GM18508 (cell line): ENCODE results near the gene IWS1.
"Not testable (repeated sequence)": the region's sequence is repeated elsewhere in the genome, so short reads cannot be mapped to it uniquely, and the experiment has no call there.

Source experiments
- ATAC-seq: cut with Tn5 transposase; IDR thresholded peaks from one replicate; pipeline ENCODE4 v1.9.1; 2021; ENCODE audit warnings: moderate number of reproducible peaks; ENCODE audit not compliant: insufficient read depth, unreplicated experiment

Gene IWS1

DNA sequence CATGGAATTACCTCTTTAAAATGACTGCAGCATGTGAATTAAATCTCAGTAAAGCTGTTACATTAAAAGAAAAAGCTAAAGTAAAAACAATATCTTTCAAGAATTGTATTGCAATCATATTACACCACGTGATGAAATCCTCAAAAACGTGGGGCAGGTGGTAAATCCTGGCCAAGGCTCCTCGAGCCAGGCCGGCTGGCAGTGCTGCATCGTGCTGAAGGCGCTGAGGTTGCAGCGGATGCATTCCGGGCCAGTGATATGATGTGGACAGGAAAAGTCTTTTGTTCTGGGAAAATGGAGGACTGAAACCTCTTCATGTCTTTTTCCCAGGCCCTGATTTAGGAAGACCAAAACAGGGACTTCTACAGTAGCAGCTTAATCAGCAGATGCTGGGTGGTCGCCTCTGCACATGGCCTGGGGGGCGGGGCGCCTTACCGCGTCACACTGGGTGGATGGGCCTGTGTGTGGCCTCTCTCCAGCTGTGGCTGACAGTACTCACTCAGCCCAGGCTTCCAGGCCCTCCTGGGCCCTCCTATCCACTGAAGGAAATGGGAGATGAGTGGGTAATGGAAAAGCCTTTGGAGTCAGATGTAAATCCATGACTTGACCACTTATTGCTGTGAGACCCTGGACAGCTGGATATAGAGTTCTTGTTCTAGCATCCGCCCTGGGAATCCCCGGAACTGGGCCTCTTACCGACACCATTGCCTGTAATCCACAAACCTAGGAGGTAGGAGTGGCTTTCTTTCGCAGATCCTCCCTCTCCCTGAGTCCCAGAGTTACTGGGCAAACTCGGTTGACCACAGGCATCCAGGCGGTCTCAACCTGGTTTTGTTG lies 62.9 kb downstream of the IWS1 start:
- no peak for ATAC-seq

DNA sequence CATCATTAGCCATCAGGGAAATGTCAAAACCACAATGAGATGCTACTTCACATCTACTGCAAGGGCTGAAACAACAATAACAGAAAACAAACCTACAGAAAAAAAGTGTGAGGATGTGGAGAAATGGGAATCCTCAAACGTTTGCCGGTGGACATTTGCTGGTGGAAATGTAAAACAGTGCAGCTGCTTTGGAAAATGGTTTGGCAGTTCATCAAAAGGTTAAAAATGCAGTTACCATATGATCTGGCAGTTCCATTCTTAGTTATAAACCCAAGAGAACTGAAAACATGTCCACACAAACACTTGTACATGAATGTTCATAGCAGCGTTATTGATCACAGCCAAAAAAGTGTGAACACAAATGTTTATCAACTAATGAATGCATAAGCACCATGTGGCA lies 63.8 kb downstream of the IWS1 start:
- no peak for ATAC-seq

DNA sequence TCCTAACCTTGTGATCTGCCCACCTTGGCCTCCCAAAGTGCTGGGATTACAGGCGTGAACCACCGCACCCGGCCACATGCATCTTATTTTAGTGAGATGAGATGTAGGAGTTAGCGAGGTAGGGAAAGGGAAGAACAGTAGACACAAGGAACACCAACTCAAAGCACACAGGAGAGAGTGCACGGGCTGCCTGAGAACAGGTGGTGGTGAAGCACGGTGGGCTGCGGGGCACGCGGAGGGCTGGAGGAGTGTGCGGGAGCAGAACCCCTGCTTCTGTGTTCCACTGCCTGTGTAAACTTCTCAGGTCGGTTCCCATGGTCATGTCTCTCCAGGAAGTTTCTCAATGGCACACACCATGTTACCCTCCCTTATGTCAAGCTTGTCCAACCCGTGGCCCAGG lies 69.3 kb downstream of the IWS1 start:
- no peak for ATAC-seq

DNA sequence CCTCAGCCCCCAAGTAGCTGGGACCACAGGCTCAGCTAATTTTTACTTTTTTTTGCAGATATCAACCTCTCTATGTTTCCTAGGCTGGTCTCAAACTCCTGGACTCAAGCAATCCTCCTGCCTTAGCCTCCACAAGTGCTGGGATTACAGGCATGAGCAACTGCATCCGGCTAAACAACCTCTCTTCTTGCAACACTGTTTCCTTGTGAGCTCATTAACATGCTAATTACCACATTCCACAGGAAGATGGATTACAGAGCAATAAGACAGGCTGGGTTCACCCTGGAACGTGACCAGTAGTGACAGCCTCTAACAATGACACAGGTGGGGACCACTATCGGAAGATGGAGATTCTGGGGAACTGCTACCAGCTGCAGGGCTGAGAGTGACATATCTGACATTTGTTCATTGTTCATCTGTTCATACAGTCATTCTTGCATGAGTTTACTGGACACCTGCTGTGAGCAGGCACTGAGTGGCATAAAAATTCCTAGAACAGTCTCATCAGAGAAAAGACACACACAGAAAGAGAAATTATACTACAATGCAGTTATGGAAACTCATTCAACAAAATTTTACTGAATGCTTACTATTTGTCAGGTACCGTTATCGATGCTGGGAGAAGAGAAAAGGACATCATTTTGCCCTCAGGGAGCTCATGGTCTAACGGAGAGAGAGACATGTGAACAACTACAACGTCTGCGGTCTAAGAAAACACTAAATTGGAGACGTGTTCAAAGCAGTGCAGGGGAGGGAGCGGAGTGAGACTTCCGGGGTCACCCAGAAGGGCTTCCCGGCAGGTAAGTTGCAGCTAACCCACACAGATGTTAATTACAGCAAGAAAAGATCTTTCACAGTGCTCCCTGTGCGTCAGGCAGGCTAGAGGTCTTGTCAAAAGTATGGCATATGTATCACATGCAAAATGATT lies 70.5 kb downstream of the IWS1 start:
- ATAC-seq = no peak

DNA sequence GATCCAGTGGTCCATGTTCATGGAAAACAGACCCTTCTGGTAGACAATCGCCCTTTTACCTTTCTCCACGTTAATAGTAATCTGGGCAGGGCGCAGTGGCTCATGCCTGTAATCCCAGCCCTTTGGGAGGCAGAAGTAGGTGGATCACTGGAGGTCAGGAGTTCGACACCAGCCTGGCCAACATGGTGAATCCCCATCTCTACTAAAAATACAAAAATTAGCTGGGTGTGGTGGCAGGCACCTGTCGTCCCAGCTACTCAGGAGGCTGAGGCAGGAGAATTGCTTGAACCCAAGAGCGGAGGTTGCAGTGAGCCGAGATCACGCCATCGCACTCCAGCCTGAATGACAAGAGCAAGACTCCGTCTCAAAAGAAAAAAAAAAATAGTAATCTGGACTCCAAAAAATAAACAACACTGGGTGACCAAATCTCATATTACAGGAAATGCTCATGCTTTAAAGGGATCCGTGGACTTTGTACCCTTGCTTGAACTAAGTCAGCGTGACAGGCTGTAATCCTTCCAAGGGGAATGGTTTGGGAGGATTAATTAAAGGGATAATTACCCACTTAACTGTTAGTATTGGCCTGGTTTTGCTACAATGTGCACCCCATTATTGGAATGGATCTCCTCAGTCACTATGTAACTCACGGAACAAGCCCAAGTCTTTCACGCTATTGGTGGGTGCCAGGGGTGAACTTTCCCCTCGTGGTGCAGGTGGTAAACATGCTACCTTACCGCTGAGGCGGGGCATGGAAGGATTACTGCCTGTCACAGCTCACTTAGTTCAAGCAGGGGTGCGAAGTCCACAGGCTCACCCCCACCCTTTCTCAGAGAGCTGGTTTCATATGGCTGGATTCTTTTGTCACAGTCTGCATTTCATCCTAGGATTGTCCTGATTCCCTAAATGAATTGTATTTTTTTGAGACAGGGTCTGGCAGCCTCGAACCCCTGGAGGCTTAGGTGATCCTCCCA lies 71.4 kb downstream of the IWS1 start:
- no peak for ATAC-seq

DNA sequence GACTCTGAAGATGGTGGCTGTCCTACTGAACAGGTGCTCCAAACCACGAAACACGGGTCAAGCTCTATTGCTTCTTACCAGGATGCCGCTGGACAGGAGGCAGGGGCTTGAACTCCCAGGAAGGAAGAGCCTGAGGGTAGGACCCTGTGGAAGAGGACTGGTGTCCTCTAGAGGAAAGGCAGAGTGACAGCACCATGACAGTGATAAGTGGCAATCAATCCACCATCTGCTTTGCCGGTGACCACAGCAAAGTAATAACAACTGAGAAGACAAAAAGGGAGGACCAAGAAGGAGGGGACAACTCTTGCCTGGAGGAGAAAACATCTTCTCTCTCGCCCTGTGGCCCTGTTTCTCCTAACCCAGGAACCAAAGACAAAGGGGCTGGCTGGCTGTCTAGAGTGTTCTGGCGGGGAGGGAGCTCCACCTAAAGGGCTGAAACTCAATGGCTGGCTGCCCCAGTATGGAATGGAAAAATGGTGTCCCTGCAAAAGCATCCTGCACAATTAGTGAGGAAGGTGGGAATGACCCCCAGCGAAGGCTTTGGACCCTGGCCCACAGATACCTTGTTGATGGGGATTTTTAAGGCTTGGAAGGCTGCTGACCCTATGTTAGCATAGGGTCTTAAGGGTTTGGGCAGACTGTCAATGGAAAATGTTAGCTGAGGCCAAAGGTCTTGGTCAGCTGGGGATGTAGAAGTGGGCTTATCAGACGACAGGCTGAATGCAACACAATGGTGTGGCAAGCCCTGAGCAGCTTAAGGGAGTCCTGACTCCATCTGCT lies 72.7 kb downstream of the IWS1 start:
- ATAC-seq = no peak

DNA sequence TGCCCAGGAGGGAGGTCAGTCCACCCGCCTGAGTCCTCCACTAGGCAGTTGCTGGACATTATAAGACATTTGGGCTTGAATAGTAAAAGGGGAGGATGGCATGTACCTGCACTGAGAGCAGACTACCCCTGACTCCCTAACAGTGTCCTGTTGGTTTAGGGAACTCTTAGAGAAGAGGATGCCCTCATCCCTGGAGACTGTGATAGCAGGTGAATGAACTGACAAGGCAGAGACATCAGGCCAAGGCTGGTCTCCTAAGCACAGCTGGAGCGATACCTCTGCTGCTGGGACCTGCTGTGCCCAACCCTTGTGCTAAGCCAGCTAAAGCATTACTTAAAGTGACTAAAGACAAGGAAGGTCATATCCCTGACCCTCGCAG lies 73.3 kb downstream of the IWS1 start:
- ATAC-seq = no peak

DNA sequence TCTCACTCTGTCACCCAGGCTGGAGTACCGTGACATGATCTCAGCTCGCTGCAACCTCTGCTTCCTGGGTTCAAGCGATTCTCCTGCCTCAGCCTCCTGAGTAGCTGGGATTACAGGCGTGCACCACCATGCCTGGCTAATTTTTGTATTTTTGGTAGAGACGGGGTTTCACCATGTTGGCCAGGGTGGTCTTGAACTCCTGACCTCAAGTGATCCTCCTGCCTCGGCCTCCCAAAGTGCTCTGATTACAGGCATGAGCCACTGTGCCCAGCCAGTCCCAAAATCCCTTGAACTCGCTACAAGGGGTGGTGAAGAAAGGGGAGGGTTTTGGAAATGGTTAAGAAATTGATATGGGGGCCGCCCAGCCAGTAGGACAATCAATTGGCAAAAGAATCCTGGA lies 73.9 kb downstream of the IWS1 start:
- not testable (repeated sequence) for ATAC-seq

DNA sequence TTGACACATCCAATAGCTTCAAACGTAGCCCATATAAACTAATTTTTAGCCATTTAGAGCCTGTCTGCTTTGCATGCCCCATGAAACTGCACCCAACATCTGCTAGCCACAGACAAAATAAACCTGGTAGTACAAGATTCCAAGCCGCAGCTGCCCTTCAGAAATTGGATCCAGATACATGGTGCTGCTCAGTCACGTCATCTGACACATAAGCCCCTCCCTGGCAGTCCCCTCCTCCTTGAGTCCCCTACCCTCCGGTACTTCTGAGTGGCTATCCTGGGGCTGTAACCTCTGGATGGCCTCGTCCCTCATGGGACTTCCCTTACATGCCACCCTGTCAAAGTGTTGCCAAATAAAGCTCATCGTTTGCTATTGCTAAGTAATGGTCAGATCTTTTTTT lies 74.3 kb downstream of the IWS1 start:
- no peak for ATAC-seq

DNA sequence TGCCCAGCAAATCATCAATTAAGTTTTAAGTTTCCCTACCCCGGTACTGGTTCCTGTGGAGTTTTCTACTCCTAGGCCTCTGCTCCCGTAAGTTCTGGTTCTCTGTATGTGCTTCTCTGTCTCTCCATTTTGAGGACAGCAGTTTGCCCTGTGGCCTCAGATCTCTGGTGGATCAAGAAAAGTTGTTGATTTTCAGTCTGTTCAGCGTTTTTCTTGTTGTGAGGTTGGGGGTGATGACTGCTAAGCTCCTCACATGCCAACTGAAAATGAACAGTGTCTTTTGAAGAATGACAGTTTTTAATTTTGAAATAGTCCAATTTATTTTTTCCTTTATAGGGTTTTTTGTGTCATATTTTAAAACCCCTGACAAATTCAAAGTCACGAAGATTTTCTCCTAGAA lies 76.4 kb downstream of the IWS1 start:
- no peak for ATAC-seq

DNA sequence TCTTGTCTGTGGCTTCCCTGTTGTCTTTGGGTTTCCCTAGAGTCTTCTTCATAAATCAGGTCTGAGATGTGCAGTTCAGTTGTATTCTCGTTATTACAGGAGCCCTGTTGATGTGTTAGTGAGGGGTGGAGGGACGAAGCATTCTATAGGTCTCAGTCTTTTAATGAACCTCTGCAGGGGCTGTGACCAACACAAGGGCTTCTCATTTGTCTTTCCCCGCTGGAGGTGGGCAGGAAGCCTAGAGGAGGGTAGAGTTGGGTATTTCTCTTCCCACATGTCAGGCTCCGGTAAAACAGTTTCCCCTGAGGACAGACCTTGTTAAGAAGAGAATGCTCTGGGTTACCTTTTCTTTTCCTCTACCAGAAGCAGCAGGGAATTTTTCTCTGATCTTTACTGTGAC lies 76.9 kb downstream of the IWS1 start:
- ATAC-seq = no peak

DNA sequence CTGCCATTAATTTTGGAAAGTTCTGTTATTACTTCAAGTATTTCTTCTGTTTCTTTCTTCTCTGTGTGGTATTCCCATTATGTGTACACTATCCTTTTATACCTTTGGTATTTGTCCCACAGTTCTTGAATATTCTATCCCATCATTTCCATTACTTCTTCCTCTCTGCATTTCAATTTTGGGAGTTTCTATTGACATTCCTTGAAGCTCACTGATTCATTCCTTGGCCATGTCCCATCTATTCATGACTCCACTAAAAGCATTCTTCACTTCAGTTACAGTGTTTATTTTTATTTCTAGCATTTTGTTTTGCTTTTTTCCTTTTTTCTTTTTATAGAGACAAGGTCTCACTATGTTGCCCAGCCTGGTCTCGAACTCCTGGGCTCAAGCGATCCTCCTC lies 77.8 kb downstream of the IWS1 start:
- ATAC-seq = no peak

DNA sequence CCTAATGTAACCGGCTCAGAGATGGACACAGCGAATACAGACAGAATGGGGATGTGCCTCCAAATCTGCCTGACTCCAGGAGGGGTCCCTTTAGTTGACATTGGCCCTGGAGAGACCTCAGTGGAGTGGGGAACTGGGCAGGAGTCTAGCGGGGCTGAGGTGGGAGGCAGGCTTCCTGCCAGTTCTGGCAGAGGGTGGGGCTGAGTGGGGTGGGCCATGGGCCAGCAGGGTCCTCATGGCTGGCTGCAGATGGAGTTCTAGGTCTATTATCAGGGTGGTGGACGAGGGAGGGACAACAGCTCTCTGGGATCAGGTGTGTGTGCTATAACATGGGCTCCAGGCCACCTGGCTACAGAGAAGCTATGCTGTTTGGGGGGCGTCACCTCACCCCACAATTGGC lies 86.9 kb downstream of the IWS1 start:
- no peak for ATAC-seq

DNA sequence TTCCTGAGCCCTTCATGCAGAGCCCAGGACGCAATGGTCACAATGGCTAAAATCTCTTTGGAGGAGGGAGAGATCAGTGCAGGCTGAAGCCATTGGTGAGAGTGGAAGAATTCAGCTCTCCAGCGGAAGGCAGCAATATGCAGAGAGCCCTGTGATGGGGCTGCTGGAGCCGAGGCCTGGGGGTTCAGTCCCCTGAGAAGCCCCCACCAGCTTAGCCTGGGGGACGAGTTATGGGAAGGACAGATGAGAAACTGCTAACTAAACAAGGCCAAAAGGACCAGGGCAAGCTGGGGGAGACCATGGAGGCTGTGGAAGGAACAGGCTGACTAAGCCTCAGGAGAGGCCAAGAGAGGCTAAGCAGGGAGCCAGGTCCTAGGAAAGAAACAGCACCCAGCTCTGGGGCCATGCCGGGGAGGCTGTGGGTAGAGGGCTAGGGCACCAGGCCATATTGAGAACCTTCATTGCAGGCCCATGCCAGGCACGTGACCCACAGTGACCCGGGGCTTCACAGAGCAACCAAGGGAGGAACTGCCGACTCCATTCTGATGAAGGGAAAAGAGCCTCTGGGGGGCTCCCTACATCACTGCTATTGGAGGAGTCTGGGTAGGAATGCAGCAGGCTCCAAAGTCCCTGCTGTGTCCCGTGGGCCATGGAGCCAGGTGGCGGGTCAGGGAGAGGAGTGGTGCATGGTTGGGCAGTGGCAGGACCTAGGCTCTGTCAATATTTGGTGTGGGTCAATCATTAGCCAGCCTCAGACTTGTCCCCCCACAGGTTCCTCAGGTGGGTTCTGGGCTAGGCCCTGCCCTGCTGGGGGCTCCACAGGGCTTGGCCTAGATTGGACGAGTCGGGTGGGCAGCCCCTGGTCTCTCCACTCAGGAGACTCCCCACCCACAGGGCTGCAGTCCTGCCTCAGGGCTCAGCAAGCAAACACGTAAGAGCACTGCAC lies 88.2 kb downstream of the IWS1 start:
- no peak for ATAC-seq

DNA sequence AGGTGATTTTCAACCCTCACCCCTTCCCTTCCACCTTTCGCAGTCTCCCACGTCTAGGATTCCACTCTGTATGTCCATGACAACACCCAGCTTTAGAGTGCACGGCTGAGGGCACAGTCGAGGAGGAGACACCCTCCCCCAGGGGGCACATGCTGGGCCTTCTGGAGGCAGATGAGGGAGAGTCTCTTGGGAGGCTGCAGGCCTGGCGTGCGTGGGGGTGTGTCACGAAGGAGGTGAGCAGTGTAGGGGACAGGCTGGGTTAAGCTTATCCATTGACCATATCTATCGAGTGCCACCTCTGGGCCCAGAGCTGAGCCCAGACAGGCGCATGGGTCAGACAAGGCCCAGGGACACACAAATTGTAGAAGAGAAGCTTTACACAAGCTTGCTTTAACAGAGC lies 89.2 kb downstream of the IWS1 start:
- ATAC-seq = no peak

DNA sequence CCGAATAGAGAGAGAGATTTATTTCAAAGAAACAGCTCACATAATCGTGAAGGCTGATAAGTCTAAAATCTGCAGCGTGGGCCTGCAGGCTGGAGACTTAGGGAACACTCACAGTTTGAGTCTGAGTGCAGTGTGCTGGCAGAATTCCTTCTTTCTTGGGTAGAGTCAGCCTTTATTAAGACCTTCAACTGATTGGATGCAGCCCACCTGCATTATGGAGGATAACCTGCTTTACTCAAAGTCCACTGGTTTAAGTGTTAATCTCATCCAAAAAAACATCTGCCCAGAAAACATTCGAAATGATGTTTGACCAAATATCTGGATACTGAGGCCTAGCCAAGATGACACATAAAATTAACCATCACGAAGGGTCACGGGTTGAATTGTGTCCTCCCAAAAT lies 91.8 kb downstream of the IWS1 start:
- no peak for ATAC-seq

DNA sequence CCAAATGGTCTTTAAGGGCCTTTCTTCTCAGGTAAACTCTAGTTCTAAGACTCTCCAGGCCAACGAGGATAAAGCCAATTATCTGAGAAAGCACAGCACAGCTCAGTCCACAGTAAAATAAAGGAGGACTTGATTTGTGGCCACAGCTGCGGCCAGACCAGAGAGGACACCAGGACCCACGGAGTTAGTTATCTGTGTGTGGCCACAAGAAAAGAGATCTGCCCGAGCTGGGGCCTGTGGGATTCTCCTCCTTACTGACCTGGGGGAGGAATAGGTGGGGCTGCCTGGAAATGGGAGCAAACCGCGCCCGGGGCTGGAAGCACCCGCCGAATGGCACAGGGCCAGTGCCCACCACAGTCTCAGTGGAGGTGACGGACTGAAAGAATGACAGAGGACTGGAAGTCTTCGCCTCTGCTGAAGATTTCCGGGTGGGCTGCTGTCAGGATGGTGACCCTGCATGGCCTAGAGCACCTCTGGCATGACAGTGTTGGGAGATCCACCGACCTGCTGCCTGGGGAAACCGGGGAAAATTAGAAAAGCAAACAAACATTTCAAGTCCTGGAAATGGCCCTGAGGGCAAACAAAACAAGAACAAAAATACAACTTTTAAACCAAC lies 94.8 kb downstream of the IWS1 start:
- no peak for ATAC-seq
